HG03175 (cell line): Measurements from ENCODE around the gene CNTFR.

Experiments
- ATAC-seq: cut with Tn5 transposase; IDR thresholded peaks from one replicate; pipeline ENCODE4 v1.9.1; 2021; ENCODE audit warnings: mild to moderate bottlenecking, moderate library complexity; ENCODE audit not compliant: unreplicated experiment

Gene CNTFR

DNA sequence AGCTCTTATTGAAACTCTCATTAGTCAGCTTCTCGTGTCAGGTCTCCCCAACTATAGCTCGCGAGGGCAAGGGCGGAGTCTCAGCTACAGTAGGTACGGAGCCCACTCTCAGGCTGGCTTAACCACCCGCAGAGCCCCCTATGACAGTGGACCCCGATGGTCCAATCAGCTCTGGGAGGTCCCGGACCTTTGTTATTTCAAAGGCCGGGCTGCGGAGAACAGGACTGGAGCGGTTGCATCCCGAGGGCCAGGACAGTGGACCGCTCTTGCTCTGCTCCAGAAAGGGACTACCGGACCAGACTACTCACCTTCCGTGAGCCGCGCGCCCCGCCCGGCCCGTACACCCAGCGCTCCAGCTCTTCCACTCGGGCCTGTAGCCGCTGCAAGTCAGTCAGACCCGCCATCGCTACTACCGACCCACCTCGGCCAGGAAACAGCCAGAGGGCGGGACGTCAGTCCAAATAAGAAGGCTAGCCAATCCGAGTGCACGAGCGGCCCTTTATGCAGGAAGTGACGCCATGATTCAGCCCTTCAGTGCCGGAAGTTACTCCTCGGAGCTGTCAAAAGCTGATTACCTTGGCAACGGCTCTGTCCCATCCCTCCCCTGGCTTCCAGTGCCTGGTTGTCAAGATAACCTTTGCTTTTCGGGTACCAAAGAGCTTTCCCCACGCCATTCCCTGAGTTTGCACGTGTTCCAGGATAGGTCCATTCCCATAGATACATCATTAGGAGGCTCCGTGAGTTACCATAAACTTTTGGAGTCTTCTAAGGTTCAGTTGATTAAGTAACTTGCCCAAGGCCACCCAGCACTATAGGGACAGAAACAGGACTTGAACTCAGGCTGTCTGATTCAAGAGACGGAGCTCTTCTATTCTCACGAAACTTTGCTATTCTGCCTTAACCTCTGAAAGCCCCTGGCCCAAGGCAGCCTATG lies 30.8 kb upstream of the CNTFR start, which contains the start of gene DCTN3:
Gene DCTN3, minus strand, starts transcription at position 435 of the 934 bp plus-strand sequence. Its CDS starts 31 bp downstream, at position 404.
- ATAC-seq = peak; percentile 99

DNA sequence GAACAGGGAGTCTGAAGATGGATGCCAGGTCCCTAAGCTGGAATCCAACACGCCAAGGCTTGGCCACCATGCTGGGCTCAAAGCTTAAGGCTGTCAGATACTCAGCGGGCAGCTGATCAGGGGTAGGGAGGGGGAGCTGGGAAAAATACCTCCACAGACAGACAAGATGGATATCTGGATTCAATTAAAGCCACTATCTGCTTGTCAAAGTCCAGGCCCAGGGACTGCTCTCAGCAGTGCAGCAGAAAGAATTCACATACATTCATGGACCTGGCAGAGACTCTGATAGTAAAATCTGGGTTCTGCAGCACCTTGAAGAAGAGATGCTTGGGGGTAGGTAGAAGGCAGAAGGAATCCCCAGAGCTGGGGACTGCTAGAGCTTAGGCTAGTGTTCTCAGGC lies 25.6 kb upstream of the CNTFR start:
- ATAC-seq = no peak

DNA sequence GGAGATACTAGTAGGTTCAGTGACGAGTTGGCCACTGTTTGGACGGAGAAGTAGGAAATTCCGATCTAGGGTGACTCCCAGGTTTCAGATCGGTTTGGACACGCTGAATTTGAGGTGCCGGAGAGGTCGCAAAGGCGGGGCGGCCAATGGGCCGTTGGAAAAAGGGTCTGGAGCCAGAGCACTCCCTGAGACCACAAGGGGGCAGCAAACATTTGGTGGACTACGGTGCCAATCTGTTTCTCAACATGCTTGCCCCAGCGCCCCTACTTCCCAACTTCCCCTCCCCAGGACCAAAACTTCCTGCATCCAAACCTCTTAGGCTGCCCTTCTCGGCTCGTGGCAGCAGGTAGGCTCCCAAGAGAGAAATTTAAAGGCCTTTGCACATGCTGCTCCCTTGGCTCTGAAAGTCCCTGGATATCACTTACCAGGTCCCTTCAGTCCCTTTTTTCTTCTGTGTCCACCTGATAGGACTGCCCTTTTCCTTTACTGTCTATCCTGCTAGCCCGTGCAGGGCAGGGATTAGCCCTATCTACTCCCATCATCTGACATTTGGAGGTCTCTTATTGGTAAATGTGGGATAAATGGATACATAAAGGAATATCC lies 23.4 kb upstream of the CNTFR start:
- ATAC-seq = peak; percentile 53

DNA sequence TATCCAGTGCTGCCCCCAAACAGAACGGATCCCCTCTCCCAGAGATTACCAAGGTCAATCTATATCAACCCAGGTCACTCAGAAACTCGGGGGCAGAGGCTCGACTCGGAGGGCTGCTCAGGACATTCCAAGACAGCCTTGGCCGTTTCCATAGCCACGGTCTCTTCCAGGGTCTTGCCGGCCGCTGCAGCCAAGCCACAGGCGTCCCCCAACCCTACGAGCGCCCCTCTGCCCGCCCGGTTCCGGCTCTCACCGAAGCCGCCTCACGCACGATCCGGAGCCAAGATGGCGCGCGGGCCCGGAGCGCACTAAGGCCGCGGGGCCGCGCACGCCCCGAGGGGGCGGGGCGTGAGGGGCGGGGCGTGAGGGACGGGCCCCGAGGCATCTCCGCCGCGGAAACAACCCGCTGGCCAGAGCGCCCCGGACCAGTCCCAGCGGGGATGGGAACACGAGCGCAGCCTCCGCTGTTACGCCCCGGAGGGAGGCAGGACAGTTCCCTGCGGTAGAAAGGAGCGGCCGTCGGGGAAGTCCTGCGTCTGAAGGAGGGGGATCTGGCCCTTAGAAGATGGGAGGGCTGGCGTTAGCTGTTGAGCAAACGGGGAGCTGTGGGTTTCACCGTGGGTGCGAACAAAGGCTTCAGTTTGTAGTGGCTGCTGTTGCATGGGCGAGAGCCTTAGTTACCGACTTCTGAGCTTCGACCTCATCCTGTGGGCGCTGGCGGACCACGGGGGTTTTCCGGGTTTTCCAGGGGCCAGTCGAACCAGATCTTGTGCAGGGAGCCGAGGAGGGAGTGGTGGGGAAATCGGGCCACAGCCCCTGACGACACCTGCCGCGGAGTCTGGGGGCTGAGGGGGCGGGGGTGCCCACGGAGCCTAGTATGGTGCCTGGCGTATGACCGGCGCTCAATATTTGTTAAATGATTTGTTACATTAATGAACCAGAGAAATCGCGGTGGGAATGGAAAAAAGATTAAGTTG lies 22.6 kb upstream of the CNTFR start, which contains the start of gene RPP25L:
Gene RPP25L, minus strand, starts transcription at position 287 of the 977 bp plus-strand sequence. CDS start 801 bp downstream, outside the sequence.
- ATAC-seq = peak; percentile 89

DNA sequence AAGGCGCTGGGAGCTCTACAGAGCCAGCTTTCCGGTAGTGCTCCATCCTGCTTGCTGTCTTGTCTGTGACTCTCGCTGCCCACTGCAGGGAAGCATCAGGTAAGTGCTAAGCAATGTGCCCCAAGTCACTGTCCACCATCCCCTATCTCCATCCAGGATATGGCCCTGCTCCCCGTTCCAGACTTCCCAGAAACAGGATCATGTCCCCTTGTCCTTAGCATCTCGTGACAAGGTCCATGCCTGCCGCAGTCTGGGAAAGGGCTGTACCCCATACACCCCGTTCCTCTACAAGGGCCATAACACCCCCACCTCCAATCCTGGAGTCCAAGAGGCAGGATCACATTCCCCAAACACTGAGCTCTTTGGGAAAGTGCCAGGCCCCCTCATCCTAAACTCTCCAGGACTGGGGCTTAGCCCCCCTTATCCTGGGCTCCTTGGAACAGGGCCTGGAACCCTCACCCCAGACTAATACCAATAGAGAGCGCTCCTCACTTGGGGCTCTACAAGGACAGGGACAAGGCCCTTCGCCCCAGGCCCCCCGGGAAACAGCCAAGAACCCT lies 21.8 kb upstream of the CNTFR start:
- peak; percentile 12 for ATAC-seq

DNA sequence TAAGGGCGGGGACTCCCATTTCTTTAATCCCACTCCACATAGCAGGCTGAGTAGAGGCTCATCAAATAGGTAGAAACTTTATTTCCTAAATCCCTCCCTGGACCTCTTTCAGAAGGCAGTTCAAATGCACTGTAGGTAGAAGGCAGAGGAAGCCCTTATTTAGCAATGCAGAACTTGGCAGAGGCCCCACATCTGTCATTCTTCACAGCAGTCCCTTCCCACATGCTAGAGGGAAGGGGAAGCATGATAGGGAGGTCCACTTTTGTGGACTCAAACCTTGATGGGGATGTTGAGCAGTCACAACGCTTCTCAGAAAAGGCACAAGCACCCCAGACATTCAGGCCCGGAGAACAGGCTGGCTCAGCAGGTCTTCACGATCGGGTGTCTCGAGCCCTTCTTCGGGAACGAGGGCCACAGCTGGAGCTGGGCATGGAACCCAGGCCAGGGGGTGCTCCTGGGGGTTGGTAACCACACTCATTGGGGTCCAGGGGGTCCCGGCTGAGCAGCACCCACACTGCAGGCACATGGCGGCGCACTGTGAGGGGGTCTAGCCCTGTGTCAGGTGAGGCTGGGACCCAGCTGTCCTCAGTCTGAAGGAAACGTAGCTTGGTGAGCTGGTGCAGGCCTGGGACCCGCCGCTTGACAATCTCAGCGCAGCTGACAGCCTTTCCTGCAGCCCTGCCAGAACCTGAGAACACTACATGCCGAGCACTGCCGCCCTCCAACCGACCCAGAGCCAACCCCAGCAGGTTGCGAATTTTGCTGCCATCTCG lies 21.1 kb upstream of the CNTFR start:
- ATAC-seq = no peak

DNA sequence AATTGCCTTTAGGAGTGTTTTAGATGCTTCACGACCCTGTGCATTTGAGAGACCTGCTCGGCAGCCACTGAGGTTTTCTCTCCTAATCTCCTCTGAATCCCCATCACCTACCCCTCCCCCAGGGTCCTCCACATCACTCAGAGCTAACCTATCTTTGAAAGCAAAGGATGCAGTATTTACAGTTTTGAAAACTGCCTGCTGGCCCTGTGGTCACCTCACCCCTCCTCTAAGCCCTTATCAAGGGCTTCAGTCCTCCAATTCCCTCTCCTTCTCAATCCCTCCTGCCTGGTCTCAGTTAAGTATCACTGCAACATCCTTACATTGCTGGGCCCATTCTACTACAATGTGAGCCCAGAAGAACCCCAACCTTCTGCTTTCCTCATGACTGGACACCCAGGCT lies 17.8 kb upstream of the CNTFR start:
- ATAC-seq = no peak

DNA sequence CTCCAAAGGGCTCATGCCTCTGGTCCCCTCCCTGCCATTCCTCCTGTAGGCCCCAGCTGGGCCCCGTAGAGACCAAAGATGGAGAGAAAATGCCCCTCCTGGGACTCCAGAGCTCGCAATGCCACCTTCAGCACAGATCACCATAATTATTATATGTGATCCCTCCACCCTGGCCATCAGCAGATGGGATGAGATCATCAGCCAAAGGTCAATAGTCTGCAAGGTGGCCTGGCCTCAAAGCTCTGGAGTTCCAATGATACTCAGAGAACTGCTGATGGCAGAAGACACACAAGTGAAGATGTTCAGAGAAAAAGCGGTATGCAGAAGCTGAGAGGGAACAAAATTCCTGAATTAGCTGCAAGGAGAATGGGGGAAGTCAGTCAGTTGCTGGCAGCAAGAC lies 17.4 kb upstream of the CNTFR start:
- ATAC-seq = no peak

DNA sequence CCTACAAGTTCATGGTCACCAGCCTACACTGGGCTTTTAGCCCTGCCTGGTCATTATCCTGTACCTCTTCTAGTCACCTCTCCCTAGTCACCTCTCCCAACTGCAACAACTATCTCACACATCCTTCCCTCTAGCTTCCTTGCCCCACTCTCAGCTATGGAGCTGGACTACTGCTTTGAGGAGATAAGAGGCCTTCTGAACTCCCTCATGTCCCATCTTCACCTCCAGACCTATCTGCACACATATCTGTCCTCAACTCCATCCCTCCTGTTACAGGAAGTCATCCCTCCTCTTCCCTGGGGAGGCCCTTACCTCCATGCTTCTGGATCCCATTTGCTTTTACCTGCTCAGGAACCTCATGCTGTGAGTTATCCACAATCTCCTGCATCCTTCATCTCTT lies 16.7 kb upstream of the CNTFR start:
- no peak for ATAC-seq

DNA sequence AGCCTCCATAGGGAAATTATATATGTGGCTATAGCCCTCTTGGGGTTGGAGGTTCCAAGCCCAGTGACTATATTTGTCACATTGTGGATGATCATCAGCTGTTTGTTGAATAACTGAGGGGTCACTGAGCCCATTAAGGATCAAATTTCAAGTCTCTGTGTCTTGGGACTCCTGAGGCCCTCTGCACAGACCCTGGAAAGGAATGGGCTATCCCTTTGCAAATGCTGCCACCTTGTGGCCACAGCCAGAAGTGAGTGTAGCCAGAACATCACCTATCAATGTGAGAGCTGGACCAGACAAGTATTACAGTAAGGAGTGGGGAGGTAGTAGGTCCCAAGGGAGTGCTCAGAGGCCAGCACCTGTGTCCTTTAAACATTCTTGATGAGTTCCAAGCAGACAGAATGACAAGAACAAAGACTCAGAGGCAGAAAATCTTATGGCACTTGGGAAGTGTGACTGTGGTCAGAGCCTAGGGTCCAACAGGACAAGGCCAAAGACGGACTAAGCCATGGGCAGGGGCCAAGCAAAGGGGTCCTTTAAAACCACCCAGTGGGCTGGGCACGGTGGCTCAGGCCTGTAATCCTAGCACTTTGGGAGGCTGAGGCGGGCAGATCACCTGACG lies 14.2 kb upstream of the CNTFR start:
- ATAC-seq = no peak

DNA sequence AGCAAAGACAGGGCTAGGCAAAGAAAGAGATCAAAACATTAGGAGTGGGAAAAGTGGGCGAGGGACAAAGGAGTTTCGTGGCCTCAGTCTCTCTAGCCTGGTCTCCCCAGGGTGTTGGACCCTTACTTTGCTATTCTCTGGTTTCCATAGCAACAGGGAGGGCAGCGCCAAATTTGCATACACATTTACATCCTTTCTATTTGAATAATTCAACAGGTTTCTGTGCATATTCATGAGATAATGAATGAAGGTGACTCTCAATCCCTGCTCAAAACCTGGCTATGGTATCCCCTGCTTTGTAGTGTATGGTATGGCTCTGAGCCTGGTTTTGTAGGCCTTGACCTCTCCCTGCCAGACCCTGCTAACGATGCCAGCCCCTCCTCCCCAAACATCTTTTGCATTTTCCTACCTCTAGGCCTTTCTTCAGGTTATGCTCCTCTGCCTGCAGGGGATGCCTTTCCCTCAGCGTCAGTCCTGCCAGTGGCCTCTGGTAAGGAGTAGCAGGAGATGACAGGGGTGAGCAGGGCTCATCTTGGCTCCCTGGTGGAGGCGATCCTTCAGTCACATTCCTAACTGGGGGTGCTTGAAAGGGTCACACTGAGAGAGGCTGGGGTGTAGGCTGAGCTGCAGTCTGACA lies 12.5 kb upstream of the CNTFR start:
- no peak for ATAC-seq

DNA sequence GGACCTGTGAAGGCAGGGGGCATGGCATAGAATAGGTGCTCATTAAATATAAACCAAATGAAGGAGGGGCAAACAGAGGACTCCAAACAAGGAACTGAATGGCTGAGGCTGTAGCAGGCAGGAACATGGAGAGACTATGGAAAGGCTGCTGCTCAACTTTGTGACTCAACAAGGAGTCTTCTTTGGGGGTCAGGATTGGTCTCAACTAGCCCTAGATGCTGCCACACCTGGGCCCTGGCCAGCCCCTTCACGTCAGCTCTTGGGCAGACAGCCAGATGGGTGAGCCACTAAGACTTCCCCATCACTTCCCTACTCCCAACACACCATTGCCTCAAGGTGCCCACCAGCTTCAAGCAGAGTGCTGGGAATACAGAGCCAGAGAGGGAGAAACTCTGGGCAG lies 11.4 kb upstream of the CNTFR start:
- ATAC-seq = no peak

DNA sequence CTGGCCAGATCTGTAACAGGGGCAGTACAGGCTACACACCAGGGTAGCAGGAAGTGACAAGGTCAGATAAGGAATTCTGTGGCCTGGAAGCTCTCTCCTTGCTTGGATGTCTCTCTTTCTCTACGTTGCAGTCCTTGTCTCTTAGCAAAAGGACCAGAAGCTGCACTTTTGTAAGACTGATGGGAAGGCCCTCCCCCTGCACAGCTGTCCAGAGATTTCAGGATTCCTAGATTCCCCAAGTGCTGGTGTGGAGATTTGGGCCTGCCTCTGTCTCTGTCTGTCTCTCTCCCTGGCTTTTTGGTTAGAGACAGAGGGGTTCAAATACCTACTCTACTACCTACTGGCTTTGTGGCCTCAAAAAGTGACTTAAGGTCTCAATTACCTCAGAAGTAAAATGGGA lies 10.0 kb upstream of the CNTFR start:
- ATAC-seq = no peak

DNA sequence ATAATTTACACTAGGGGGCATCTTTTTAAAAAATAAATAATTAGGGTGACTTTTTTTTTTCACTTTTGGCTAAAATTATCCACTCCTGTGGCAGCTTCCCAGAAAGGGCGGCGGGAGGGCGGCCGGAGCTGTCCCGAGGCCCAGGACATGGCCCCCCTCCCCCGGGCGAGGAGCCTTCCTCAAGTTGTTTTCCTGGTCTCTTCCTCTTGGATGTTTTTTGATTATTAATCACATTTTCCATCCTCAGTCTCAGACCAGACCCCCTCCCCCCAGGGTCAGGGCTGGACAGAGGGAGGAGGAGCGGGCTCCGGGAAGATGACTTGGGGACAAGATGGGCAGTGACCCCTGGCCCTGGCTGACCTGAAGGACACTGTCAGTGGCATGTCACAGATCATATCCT lies 4.7 kb upstream of the CNTFR start:
- no peak for ATAC-seq

DNA sequence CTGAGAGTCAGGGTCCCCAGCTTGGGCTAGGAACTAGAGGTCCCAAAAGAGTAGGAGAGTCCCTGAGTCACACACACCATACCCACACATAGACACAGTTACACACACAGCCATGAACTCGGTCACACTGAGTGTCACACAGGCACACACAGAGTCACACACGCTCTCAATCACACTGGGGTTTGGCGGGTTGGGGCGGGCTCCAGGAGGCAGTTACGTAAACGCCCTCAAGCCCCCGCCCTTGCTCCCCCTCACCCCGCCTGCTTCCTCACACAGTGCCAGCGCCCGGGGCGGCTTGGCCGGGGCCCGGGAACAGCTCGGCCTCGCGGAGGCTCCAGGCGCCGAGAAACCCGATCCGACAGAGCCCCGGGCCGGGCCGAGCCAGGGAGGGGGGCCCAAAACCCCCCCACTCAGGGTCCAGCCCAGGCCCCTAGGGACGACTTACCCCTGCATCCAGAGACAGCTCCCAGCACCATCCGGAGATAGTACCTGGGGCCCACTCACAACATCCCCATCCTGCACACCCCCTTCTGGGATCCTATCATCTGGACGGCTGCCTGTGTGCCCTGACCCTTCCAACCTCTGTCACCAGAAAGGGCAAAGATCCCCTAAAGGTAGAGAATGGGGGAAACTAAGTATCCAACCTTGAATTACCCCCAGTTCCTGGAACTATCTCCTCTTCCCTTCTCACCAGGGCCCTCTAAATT lies 3.5 kb upstream of the CNTFR start:
- ATAC-seq = no peak

DNA sequence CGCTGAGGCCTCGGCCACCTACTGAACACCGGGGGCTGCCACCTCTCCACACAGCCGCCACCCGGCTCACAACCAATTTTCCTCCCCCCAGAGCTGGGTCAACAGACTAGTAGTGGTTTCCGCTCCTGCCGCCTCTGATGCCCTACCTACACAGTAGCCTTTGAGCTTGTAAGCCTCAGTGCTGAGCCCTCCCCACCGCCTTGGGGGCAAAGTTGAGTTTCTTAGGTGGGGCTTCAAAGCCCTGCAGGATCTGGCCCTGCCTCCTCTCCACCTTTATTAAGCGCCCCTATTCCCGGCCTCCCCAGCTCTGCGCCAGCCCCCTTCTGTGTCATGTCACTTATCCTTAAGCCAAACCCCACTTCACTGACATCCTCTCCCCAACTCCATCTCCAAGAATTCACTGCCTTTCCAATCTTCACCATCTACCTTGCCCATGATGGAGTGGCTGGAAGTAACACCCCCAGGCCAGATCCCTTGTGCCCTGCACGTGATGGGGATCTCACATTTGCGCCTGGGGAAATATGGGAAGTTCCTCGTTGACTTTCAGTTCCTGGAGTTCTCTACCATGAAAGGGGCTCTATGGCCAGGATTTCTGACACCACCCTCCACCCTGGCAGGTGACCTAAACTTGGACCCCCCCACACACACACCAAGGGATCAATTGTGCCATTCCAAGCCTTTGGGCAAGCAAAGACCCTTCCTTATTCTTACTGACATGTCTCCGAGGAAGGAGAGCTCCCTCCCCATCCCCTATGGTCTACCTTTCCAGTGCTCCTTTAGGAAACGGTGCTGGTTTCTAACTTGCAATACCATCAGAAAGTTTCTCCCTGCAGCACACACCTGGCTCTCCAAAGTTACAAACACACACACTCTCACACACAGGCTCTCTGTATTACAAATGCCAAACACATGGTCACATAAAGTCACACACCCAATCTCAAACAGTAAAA lies 2.7 kb upstream of the CNTFR start:
- no peak for ATAC-seq

DNA sequence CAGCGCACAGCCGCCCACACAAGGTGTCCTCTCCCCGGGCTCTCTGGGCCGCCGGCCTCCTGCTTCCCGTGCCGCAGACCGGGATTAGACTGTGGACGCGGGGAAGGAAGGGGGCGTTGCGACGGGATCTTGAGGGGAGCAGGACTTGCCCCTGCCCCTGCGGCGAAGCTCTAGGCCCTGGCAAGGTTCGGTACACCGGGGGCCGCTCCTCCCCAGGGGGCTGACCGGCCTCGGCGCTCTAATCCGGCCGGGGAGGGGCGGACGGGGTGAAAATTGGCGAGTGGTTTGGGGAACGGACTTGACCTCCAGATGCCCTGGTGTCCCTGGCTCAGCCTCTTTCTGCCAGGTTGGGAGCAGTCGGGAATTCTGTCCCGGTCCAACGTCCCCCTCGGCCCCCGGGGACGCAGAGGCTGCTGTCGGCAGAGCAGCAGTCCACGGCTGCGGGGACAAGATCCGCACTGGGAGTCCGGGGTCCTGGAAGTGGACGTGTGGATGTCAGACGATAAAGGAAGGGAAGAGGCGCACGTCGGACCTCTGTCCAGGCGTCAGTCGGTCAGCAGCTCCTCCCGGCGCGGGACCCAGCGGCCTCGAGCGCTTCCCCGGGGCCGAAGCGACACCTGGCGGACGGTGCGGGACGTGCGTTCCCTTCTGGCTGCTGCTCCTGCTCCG lies 1.9 kb upstream of the CNTFR start:
- ATAC-seq = peak; percentile 62
